H1 (cell line): ENCODE results near the gene WBP4. TPM values are rescaled to one million over a fixed set of nuclear protein-coding genes. Genes with fewer than 3 reads are reported as not detected.
A peak's percentile ranks its signal among the peaks of the same experiment; 100 is the strongest.

Experiments
- ASH2L ChIP-seq: fragments of 200-600, 300-600 bp; sonication (generic); IDR thresholded peaks from one replicate; pipeline ENCODE4 v1.7.1; 2017; ENCODE audit warnings: low read length
- CBX5 ChIP-seq: fragments of 300-800, 300-1000 bp; sonication (generic); IDR thresholded peaks from 2 replicates; pipeline ENCODE4 v1.7.1; 2016; ENCODE audit warnings: antibody characterized with exemption, low read length, low read depth
- CHD1 ChIP-seq: IDR thresholded peaks from 2 replicates; pipeline ENCODE4 v1.6.1; 2012; ENCODE audit warnings: low read depth, low read length, improper control_type of control experiment
- CTBP2 ChIP-seq: IDR thresholded peaks from 2 replicates; pipeline ENCODE4 v1.7.0; 2011; ENCODE audit warnings: borderline replicate concordance, mild to moderate bottlenecking, moderate library complexity, mixed read lengths, low read length; ENCODE audit not compliant: insufficient read depth, insufficient read length
- EP300 ChIP-seq, 2 experiments: IDR thresholded peaks; 1 replicate in 1 of 2; 2 replicates in 1 of 2; pipeline ENCODE4 v1.6.1; 2011 to 2012; ENCODE audit warnings: low read depth in 2 of 2, low read length in 2 of 2, mild to moderate bottlenecking in 2 of 2, borderline replicate concordance in 1 of 2, inconsistent platforms in 1 of 2, moderate library complexity in 1 of 2
- GABPA ChIP-seq: IDR thresholded peaks from 2 replicates; pipeline ENCODE4 v1.6.1; 2011; ENCODE audit warnings: mild to moderate bottlenecking, low read length, moderate library complexity, borderline replicate concordance; ENCODE audit not compliant: insufficient read depth
- GTF2F1 ChIP-seq: IDR thresholded peaks from 2 replicates; pipeline ENCODE4 v1.6.1; 2012; ENCODE audit warnings: low read depth, low read length, improper control_type of control experiment, borderline replicate concordance
- HDAC6 ChIP-seq: IDR thresholded peaks from one replicate; pipeline ENCODE4 v1.7.1; 2012; ENCODE audit warnings: low read depth, mild to moderate bottlenecking, inconsistent platforms, low read length, moderate library complexity
- JUND ChIP-seq: IDR thresholded peaks from 2 replicates; pipeline ENCODE4 v1.6.1; 2011; ENCODE audit warnings: mild to moderate bottlenecking, improper control_type of control experiment, low read length
- MAX ChIP-seq: IDR thresholded peaks from 2 replicates; pipeline ENCODE4 v1.6.1; 2012; ENCODE audit warnings: inconsistent platforms
- PHF8 ChIP-seq: fragments of 200-600 bp; sonication (generic); conservative IDR thresholded peaks from 2 replicates; pipeline ENCODE4 v1.7.1; 2012; ENCODE audit warnings: low read depth, mild to moderate bottlenecking, inconsistent platforms, low read length, moderate library complexity
- RAD21 ChIP-seq, 2 experiments: IDR thresholded peaks in 1 of 2; conservative IDR thresholded peaks in 1 of 2; 2 replicates each; pipeline ENCODE4 v1.6.1; 2011; ENCODE audit warnings: low read depth in 2 of 2, low read length in 2 of 2, improper control_type of control experiment in 1 of 2, inconsistent platforms in 1 of 2, mild to moderate bottlenecking in 1 of 2, moderate library complexity in 1 of 2
- RFX5 ChIP-seq: IDR thresholded peaks from 2 replicates; pipeline ENCODE4 v1.6.1; 2011; ENCODE audit warnings: low read depth, low read length, improper control_type of control experiment, borderline replicate concordance
- RNF2 ChIP-seq: fragments of 200-900, 300-1000 bp; sonication (generic); IDR thresholded peaks from 2 replicates; pipeline ENCODE4 v1.7.1; 2016; ENCODE audit warnings: borderline replicate concordance, low read depth, mild to moderate bottlenecking, antibody characterized with exemption, low read length; ENCODE audit not compliant: poor library complexity, severe bottlenecking; ENCODE audit errors: missing control alignments
- SIX5 ChIP-seq: IDR thresholded peaks from 2 replicates; pipeline ENCODE4 v1.6.1; 2011; ENCODE audit warnings: mild to moderate bottlenecking, low read depth, low read length
- SP1 ChIP-seq: IDR thresholded peaks from 2 replicates; pipeline ENCODE4 v1.6.1; 2011; ENCODE audit warnings: low read depth, low read length
- SRF ChIP-seq: IDR thresholded peaks from 2 replicates; pipeline ENCODE4 v1.6.1; 2011; ENCODE audit warnings: mild to moderate bottlenecking, low read depth, low read length, moderate library complexity
- YY1 ChIP-seq: IDR thresholded peaks from 2 replicates; pipeline ENCODE4 v1.6.1; 2011; ENCODE audit warnings: low read depth, mild to moderate bottlenecking, low read length
- polyA plus RNA-seq, 7 experiments: library from polyadenylated mRNA; depleted of rRNA in 3 of 7; stranded (reverse) in 5 of 7; unstranded in 2 of 7; fragments of >200 nt in 5 of 7; fragments of 200-250 nt in 2 of 7; gene quantifications; 1 replicate in 5 of 7; 2 replicates in 1 of 7; 4 replicates in 1 of 7; pipeline versions ENCODE4 v1.2.1 to v1.2.3, GENCODE V29; 2011 to 2013; ENCODE audit warnings: missing spikeins in 2 of 7, mixed read lengths in 2 of 7
- total RNA-seq: library from RNA; stranded (reverse); fragmentation: NEBNext Ultra II Directional; extraction: Animal tissue kit (Norgen Biotek cat#: 25700); gene quantifications from 2 replicates; pipeline ENCODE4 v1.2.1, GENCODE V29; 2021
- TF ChIP-seq, protein P1 (sequence below): IDR thresholded peaks from 2 replicates; pipeline ENCODE4 v1.6.1; 2011; ENCODE audit warnings: low read length, improper control_type of control experiment
- TF ChIP-seq, protein P2 (sequence below): IDR thresholded peaks from 2 replicates; pipeline ENCODE4 v1.6.1; 2012; ENCODE audit warnings: inconsistent platforms

WBP4 gene
- total and polyA plus RNA-seq, 2 of the 8 experiments (the other 6 are each of a cell fraction or from before 2014, with no cell fraction given), result 3.0 to 10.0 TPM

GRCh38 chr13:41061075-41061913, at the start of gene WBP4 (continued):
- TF ChIP-seq, protein P1, sequence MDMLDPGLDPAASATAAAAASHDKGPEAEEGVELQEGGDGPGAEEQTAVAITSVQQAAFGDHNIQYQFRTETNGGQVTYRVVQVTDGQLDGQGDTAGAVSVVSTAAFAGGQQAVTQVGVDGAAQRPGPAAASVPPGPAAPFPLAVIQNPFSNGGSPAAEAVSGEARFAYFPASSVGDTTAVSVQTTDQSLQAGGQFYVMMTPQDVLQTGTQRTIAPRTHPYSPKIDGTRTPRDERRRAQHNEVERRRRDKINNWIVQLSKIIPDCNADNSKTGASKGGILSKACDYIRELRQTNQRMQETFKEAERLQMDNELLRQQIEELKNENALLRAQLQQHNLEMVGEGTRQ, result no peak
- TF ChIP-seq CTBP2 (peak; percentile 56), MAX (peak; percentile 31; the same call in 1 of the 2 replicates), HDAC6 (no peak), SRF (no peak), CHD1 (no peak), EP300 (IDR thresholded peaks at IDR 0.05; ENCODE audit: borderline replicate concordance in 1 of 2, low read depth in 2 of 2, low read length in 2 of 2) (peak; percentile 73 to 83; a peak in 2 of 3 replicates), CBX5 (no peak), ASH2L (peak; percentile 95), GABPA (no peak), RNF2 (no peak), GTF2F1 (peak; percentile 24; the same call in 1 of the 2 replicates), YY1 (no peak), RAD21 (IDR thresholded peaks at IDR 0.05 in 1 of 2, conservative IDR thresholded peaks at IDR 0.05 in 1 of 2; ENCODE audit: low read depth in 2 of 2, low read length in 2 of 2) (no peak), RFX5 (no peak), JUND (peak; percentile 29; the same call in 1 of the 2 replicates), PHF8 (peak; percentile 87), SP1 (peak; percentile 87), SIX5 (no peak)
- TF ChIP-seq, protein P2, sequence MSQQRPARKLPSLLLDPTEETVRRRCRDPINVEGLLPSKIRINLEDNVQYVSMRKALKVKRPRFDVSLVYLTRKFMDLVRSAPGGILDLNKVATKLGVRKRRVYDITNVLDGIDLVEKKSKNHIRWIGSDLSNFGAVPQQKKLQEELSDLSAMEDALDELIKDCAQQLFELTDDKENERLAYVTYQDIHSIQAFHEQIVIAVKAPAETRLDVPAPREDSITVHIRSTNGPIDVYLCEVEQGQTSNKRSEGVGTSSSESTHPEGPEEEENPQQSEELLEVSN, result no peak; the same call in none of the 2 replicates
